ENCODE results near the gene RHBDL1. TPM values are rescaled to one million over a fixed set of nuclear protein-coding genes. Genes with fewer than 3 reads are reported as not detected.

The RHBDL1 gene
- total and polyA plus RNA-seq, 9 of the 15 experiments (the other 6 are each of a cell fraction or from before 2014, with no cell fraction given) = 0.03 to 5.6 (median 1.3) TPM; not detected in 1

GRCh38 chr16:640614-641013, 34.9 kb upstream of the RHBDL1 start:
- TF ChIP-seq TAL1 (IDR thresholded peaks at IDR 0.05) = no peak
- no peak for TF ChIP-seq ILK (tag; IDR thresholded peaks at IDR 0.05; ENCODE audit: borderline replicate concordance, low read depth)
- no peak for TF ChIP-seq ZNF280B (CRISPR knock-in tag; IDR thresholded peaks at IDR 0.05)
- TF ChIP-seq HCFC1 (IDR thresholded peaks at IDR 0.05; ENCODE audit: low read depth, low read length) = no peak
- no peak for TF ChIP-seq MTF1 (CRISPR knock-in tag; IDR thresholded peaks at IDR 0.05; ENCODE audit: borderline replicate concordance)
- TF ChIP-seq GTF2E2 (tag; IDR thresholded peaks at IDR 0.05) = no peak
- TF ChIP-seq SUPT5H (IDR thresholded peaks at IDR 0.05) = no peak
- TF ChIP-seq NCOA4 (IDR thresholded peaks at IDR 0.05; ENCODE audit: partially characterized antibody) = no peak
- TF ChIP-seq CC2D1A (IDR thresholded peaks at IDR 0.05) = no peak
- no peak for TF ChIP-seq ZBTB8A (IDR thresholded peaks at IDR 0.05; ENCODE audit: partially characterized antibody)
- no peak for TF ChIP-seq TRIM24 (IDR thresholded peaks at IDR 0.05)
- no peak for TF ChIP-seq ZBTB9 (CRISPR knock-in tag; IDR thresholded peaks at IDR 0.05)
- no peak for TF ChIP-seq MXD1 (CRISPR knock-in tag; IDR thresholded peaks at IDR 0.05; ENCODE audit: borderline replicate concordance, poor library complexity, severe bottlenecking)
- no peak for TF ChIP-seq SMARCA5 (IDR thresholded peaks at IDR 0.05)
- TF ChIP-seq FOXJ3 (CRISPR knock-in tag; IDR thresholded peaks at IDR 0.05) = no peak
- no peak for TF ChIP-seq DPF2 (IDR thresholded peaks at IDR 0.05)
- TF ChIP-seq ZNF280A (IDR thresholded peaks at IDR 0.05; ENCODE audit: low read depth, partially characterized antibody) = no peak
- no peak for TF ChIP-seq ZBTB7A (IDR thresholded peaks at IDR 0.05; ENCODE audit: borderline replicate concordance, control insufficient read depth, low read depth, low read length)
- no peak for TF ChIP-seq BCL6 (CRISPR knock-in tag; IDR thresholded peaks at IDR 0.05)
- no peak for TF ChIP-seq SMARCC2 (IDR thresholded peaks at IDR 0.05; ENCODE audit: low read depth)
- Histone ChIP-seq H3K9me3 (replicated peaks; ENCODE audit: control insufficient read depth, insufficient read depth, low read depth, low read length) (no peaks in the 10 kb centered on the region), H3K27ac (ENCODE audit: extremely low read depth, low read depth, low read length) (peak overlapping the region; percentile 94; the same call in 1 of the 3 replicates), H3K36me3 (ENCODE audit: control insufficient read depth, insufficient read depth, low read length) (peaks cover 23% of the 10 kb centered on the region; the same call in 1 of the 3 replicates), H3K27me3 (ENCODE audit: control insufficient read depth in 2 of 2, insufficient read depth in 2 of 2, low read length in 2 of 2) (no peaks in the 10 kb centered on the region), H4K20me1 (replicated peaks; ENCODE audit: control insufficient read depth, insufficient read depth, low read length) (no peaks in the 10 kb centered on the region), H3K79me2 (ENCODE audit: control insufficient read depth, insufficient read depth, low read length) (peaks cover 58% of the 10 kb centered on the region), H3K9ac (ENCODE audit: insufficient read depth in 1 of 2, low read depth in 2 of 2, low read length in 2 of 2) (peak overlapping the region in 1 of 2 experiments; percentile 99; a peak in 2 of 4 replicates), H3K4me1 (replicated peaks in 1 of 2; ENCODE audit: control insufficient read depth in 2 of 2, insufficient read depth in 2 of 2, low read length in 2 of 2) (peaks cover 15 to 81% of the 10 kb centered on the region in 2 experiments; a peak in 4 of 5 replicates), H3K9me1 (ENCODE audit: control insufficient read depth, insufficient read depth, low read length) (no peaks in the 10 kb centered on the region), H2AFZ (ENCODE audit: low read depth, low read length) (no peak overlapping the region), H3K4me2 (ENCODE audit: insufficient read depth, low read length) (no peak overlapping the region), H3K4me3 (peak overlapping the region; percentile 89)
- ATAC-seq (no peak), DNase-seq (ENCODE audit: extremely low read depth in 1 of 4, low spot score in 3 of 4) (no peak), FAIRE-seq (no peak)
- ChIA-PET CTCF (ENCODE audit: low intra/inter-chr PET ratio) (no interaction called here), POLR2A (no interaction called here)
- BruUV-seq (replicated peaks) = no TSS peak
- in situ Hi-C loops (cut with MboI) = no loop called here
- intact Hi-C loops (cut with micrococcal nuclease) = loop anchor here (1.0 kb wide), 1 partner anchor 50 kb away; the partner anchor contains the start of gene RAB40C
- WGBS (ENCODE audit: insufficient coverage, low coverage, missing lambda C conversion rate) = 56% methylated on average over 2 of the region's 5 CpGs

All from K562 (cell line).